Endothelial cell of hepatic sinusoid (primary cell): ENCODE data around the gene PSMA7.
"Not testable (repeated sequence)": the region's sequence is repeated elsewhere in the genome, so short reads cannot be mapped to it uniquely, and the experiment has no call there.

ENCODE experiments used
- in situ Hi-C: cut with HindIII; loops from 2 replicates; pipeline ENCODE4 v1.10.0; 2017; ENCODE audit warnings: low sequenced_read_pairs

Gene PSMA7

GRCh38 chr20:62156254-62156556, 13.0 kb upstream of the PSMA7 start:
- in situ Hi-C loops: no loop called here

- in situ Hi-C loops: no loop called here
Measured at GRCh38 chr20:62155428-62156253, 12.4 kb upstream of the PSMA7 start.

GRCh38 chr20:62151835-62152364, 8.7 kb upstream of the PSMA7 start:
- in situ Hi-C loops: no loop called here

- in situ Hi-C loops: no loop called here
Measured at GRCh38 chr20:62151225-62151624, 8.0 kb upstream of the PSMA7 start.

DNA sequence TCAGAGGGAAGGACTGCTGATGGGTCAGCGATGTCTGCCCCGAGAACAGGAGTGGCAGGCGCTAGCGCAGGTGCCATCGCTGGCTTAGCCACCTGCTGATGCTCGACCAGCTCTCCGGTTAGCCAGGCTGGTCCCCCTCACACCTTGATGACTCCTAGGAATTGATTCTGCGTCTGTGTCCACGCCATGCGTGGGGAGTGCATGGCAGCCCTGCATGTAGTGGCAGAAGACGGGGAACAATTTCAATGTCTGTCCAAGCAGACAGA, 7.0 kb upstream of the PSMA7 start:
- in situ Hi-C loops: no loop called here

GRCh38 chr20:62149532-62150309, 6.5 kb upstream of the PSMA7 start:
- in situ Hi-C loops: no loop called here

DNA sequence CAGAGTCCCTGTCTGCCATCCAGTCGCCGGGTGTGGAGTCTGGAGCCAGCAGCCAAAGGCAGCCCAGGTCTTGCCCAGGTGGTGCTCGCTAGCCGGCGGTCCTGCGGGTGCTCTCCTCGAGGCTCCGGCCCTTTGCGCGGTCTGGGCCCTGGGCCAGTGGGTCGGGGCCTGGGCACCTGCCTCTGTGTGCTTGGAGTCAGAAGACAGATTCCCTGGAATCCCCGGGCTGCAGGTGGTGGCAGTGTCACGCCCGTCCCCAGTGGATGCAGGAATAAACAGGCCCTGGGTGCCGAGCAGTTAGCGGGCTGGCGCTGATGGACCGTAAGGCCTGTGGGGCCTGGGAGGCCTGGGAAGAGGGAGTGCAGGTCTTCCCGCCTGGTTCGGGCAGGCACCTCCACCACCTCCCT, 5.7 kb upstream of the PSMA7 start:
- in situ Hi-C loops: no loop called here

DNA sequence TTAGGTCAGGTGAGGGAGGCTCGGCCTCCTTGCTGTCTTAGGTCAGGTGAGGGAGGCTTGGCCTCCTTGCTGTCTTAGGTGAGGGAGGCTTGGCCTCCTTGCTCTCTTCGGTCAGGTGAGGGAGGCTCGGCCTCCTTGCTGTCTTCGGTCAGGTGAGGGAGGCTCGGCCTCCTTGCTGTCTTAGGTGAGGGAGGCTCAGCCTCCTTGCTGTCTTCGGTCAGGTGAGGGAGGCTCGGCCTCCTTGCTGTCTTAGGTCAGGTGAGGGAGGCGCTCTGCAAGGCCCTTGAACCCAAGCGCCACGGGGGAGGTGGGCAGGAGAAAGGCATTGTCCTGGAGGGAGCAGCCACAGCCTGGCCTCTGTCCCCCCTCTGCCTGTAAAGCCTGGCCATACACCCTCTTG, 5.2 kb upstream of the PSMA7 start:
- in situ Hi-C loops: not testable (repeated sequence)

- in situ Hi-C loops: no loop called here
Measured at GRCh38 chr20:62147528-62147927, 4.3 kb upstream of the PSMA7 start.

- in situ Hi-C loops: no loop called here
Measured at GRCh38 chr20:62147125-62147524, 3.9 kb upstream of the PSMA7 start.

DNA sequence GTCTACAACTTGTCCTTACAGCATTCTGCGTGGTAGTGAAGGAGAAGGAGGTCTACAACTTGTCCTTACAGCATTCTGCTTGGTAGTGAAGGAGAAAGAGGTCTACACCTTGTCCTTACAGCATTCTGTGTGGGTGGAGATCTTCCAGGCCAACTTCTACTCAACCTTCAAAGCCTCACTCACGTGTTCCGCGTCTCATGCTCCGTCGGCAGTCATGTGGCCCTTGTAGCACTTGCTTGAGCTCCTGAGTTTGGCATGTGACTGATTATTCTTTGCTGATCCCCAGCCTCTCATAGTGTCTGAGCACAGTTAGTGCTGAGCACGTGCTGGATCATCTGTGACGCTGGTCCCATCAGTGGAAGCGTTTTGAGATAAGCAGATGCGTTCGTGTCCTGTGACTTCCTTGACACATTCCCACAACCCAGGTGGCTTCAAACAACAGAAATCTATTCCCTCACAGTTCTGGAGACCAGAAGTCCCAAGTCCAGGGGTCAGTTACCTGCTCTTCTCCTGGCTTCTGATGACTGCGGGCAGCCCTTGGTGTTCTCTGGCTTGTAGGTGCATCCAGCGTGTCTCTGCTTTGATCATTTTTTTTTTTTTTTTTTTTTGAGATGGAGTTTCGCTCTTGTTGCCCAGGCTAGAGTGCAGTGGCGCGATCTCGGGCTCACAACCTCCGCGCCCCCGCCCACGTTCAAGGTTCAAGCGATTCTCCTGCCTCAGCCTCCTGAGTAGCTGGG, 3.0 kb upstream of the PSMA7 start:
- in situ Hi-C loops: no loop called here

DNA sequence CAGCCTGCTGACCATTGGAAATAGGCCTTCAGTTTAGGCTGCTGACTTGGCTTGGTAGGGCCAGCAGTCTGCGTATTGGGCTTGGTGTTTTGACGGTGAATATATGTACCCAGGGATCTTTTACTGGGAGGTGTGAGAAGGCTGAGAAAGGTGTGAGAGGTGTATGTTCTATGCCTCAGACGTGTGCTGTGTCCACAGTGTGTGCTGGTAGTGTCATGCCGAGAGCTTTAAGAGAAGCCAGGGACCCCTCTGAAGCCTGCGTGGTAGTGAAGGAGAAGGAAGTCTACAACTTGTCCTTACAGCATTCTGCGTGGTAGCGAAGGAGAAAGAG, 2.5 kb upstream of the PSMA7 start:
- in situ Hi-C loops: no loop called here

DNA sequence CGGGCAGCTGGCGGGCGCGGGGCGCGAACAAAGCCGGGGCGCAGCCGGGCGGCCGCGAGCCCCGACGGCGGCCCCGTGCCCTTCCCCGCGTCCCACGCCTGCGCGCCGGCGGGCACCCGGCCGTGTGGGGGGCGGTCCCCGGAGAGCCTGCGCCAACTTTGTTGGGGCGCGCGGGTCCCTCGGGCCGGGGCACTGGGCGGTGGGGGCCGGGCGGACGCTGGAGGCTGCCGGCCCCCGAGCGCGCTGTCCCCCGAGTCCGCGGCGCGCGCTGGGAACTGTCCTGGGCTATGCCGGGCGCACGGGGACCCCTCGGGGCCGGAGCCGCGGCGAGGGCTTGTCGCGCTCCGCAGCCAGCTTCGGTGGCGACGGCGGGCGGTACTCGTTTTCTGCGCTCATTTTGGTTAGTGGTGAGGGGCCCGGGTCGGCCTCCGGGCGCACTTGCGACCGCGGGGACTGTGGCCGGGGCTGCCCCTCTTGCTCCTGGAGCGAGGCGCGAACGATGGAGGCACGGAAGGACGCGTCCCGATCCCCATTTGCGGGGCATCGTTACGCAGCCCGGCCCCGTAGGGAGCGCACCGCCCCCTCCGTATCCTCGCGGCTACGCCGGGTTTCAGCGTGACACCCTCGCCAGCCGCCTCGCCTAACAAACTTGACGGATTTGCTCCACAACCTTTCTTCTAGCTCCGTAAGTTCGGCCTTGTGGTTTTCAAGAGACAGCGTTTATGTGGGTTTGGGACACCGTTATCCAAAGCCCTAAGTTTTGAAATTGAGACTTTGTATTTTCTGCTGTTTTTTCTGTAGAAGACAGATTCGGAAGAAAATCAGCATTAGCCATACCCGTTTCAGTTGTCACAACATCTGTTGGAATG, 997 bp upstream of the PSMA7 start:
- in situ Hi-C loops: no loop called here

DNA sequence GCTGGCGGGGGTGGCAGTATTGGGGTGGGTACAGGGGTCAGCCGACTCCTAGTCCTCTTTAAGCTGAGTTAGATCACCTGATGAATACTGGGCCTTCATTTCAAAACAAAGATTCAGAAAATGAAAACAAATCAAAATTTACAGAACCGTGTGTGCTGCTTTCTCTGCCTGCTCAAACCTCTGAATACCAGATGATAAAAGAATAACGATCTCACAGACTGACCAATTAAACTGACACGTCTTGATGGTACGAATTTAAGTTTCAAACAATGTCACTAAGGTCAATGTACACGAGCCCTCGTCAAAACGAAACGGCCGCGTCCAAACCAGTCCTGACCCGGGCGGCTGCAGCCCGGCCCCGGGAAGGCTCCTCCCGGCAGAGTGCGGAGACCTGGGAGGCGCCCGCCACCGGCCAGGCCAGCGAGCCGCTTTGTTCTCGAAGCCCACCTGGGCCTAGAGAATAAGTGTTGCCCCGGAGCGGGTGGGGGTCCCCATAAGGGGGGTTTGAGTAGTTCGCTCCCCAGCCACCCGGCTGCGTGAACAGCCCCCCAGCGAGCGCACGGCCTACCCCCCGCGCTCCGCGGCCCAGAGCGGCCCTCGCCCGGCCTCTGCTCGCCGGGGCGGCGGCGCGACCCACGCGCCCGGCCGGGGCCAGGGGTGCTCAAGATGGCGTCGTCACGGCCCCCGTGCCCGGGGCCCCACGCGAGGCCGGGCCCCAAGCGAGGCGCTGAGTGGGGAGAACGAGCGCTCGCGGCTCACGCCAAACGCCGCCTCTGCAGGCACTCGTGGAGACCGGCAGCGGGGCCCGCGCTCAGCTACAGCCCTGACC, 728 bp downstream of the PSMA7 start:
- in situ Hi-C loops: no loop called here

DNA sequence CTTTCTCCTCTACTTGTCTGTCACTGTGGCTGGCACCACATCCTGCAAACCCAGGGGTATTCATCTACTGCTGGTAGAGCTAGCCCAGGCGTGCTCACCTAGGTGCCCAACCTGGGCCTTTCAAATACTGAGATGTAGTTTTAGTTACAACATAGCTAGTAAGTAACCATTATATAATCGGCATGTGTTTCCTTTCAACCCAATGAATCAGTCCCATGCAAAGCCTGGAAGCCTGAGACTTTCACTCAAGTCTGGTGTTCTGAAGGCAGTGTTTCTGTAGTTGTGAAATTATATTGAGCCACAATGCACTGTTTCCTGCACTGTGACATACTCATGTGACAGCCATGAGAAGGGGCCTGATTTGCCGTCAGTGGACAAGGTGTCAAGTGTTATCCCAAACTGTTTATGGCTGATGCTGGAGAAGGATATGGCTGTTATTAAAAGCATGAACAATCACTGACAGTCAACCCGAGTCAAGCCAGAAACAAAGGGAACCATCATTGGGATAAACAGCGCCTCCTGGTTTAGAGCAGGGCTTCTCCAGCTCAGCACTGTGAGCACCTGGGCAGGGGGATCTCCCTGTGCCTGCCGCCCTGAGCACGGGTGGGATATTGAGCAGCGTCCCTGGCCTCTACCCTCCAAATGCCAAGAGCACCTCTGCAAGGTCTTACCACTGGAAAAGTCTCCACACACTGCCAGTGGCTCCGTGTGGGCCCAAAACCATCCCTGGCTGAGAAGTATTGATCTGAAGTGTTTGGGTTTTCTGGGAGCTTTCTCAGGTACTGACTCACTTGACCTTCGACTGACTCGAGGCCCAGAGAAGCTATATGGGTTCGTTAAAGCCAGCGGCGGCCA, 1.6 kb downstream of the PSMA7 start:
- in situ Hi-C loops: no loop called here

DNA sequence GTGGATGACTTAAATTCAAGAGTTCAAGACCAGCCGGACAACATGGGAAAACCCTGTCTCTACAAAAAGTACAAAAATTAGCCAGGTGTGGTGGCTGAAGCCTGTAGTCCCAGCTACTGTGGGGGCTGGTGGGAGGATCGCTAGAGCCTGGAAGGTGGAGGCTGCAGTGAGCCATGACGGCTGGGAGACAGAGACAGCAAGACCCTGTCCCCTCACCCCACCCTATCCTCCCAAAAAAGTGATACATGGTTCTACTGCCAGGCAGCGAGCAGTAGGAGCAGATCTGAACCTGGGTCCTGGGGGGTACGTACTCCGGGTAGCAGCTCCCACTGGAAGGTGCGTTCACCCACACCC, 2.2 kb downstream of the PSMA7 start:
- in situ Hi-C loops: no loop called here

- in situ Hi-C loops: loop anchor here (10.0 kb wide), 1 partner anchor 95 kb away; no protein-coding TSS in a partner anchor
Measured at GRCh38 chr20:62139636-62140035, 3.6 kb downstream of the PSMA7 start.

DNA sequence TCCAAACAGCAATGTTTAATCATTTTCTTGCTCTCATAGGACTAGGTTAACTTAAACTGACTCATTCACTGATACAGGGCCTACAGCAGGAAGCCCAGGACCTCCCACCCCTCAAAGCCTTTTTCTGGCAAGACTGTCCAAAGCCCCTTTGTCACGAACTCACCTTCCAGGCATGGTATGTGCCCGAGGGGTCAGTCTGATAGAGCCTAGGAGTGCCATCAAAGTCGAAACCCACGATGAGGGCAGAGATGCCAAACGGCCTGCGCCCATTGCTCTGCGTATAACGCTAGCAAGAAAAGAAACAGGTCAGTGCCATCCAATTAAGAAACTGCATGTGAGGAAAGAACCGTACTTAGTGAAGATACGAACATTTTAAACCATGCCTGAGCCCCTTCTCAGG, 4.3 kb downstream of the PSMA7 start:
- in situ Hi-C loops: loop anchor here (10.0 kb wide), 1 partner anchor 94 kb away; no protein-coding TSS in a partner anchor

DNA sequence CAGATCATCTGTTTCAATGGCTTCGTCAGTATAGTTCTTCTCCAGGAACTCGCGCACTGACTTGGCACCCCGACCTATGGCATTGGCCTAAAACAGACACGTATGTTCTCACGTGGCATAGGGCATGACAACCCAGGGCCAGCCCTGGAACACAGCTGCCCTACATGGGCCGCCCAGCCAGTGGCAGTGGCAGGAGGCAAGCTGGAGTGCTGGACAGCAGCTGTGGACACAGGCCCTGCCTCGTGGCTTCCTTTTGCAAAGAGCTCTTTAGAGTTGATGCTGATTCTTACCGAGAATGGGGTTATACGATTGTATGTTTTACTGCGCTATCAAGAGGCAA, 5.0 kb downstream of the PSMA7 start:
- in situ Hi-C loops: loop anchor here (10.0 kb wide), 1 partner anchor 93 kb away; no protein-coding TSS in a partner anchor
